GM12878 (cell line): ENCODE results near the gene TNFRSF9.

Source experiments
- CTCF ChIP-seq, 3 experiments: IDR thresholded peaks in 2 of 3; conservative IDR thresholded peaks in 1 of 3; 2 replicates each; pipeline ENCODE4 v1.5.1; 2011; ENCODE audit warnings: low read depth in 3 of 3, low read length in 3 of 3, mild to moderate bottlenecking in 3 of 3, control low read depth in 2 of 3, moderate library complexity in 2 of 3, inconsistent platforms in 1 of 3, mixed read lengths in 1 of 3; ENCODE audit not compliant: control insufficient read depth in 2 of 3, insufficient read depth in 1 of 3; ENCODE audit errors: extremely low read depth in 1 of 3
- ESRRA ChIP-seq: IDR thresholded peaks from 2 replicates; pipeline ENCODE4 v1.6.1; 2012; ENCODE audit warnings: mild to moderate bottlenecking, low read length, improper control_type of control experiment
- IRF3 ChIP-seq: fragments of 450-650 bp; IDR thresholded peaks from 2 replicates; pipeline ENCODE4 v1.6.1; 2014; ENCODE audit warnings: mild to moderate bottlenecking

GRCh38 chr1:7988576-7988975, 47.9 kb upstream of the TNFRSF9 start:
- no peak for TF ChIP-seq CTCF (IDR thresholded peaks at IDR 0.05 in 2 of 3, conservative IDR thresholded peaks at IDR 0.05 in 1 of 3; ENCODE audit: control insufficient read depth in 2 of 3, extremely low read depth in 1 of 3, insufficient read depth in 1 of 3, low read depth in 3 of 3, low read length in 3 of 3)
- TF ChIP-seq IRF3: no peak
- TF ChIP-seq ESRRA: no peak
